ENCODE measurements around the gene TRIAP1.
A peak's percentile ranks its signal among the peaks of the same experiment; 100 is the strongest.

DNA sequence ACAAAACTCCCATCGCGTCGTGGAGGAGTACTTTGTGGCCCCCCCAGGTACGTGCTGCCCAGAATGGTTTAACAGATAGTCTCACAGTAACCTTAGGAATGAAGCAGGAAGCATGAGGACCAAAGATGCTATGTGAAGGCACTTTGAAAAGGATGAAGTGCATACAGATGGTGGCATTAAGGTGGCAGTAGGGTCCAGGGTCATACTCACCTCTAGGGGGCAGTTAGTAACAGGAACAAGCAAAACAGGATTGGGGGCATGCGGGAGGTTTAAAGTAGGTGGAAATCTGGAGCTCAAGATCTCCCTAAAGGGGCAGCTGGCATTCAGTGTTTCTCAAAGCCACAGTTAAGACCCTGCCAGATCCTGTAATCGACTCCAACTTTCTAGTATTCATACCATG lies 10.9 kb upstream of the TRIAP1 start:
- TF ChIP-seq CTCF (IDR thresholded peaks at IDR 0.05) (peak; percentile 47), TAF1 (IDR thresholded peaks at IDR 0.05; ENCODE audit: borderline replicate concordance, low read depth, low read length) (no peak), POLR2AphosphoS5 (IDR thresholded peaks at IDR 0.05; ENCODE audit: low read depth, low read length) (no peak), EZH2phosphoT487 (IDR thresholded peaks at IDR 0.05; ENCODE audit: borderline replicate concordance, low read depth) (no peak), EP300 (IDR thresholded peaks at IDR 0.05; ENCODE audit: borderline replicate concordance in 1 of 2, low read depth in 1 of 2, low read length in 1 of 2) (no peak), NRF1 (IDR thresholded peaks at IDR 0.05; ENCODE audit: low read depth, low read length) (no peak), RXRA (IDR thresholded peaks at IDR 0.05; ENCODE audit: borderline replicate concordance, low read depth) (no peak), RFX5 (IDR thresholded peaks at IDR 0.05; ENCODE audit: low read length) (no peak), ZBTB33 (IDR thresholded peaks at IDR 0.05; ENCODE audit: borderline replicate concordance, low read depth) (no peak), RAD21 (IDR thresholded peaks at IDR 0.05; ENCODE audit: low read length) (peak; percentile 16; the same call in 1 of the 2 replicates), FOXM1 (IDR thresholded peaks at IDR 0.05; ENCODE audit: low read depth) (no peak)
- TF ChIP-seq, protein P1, sequence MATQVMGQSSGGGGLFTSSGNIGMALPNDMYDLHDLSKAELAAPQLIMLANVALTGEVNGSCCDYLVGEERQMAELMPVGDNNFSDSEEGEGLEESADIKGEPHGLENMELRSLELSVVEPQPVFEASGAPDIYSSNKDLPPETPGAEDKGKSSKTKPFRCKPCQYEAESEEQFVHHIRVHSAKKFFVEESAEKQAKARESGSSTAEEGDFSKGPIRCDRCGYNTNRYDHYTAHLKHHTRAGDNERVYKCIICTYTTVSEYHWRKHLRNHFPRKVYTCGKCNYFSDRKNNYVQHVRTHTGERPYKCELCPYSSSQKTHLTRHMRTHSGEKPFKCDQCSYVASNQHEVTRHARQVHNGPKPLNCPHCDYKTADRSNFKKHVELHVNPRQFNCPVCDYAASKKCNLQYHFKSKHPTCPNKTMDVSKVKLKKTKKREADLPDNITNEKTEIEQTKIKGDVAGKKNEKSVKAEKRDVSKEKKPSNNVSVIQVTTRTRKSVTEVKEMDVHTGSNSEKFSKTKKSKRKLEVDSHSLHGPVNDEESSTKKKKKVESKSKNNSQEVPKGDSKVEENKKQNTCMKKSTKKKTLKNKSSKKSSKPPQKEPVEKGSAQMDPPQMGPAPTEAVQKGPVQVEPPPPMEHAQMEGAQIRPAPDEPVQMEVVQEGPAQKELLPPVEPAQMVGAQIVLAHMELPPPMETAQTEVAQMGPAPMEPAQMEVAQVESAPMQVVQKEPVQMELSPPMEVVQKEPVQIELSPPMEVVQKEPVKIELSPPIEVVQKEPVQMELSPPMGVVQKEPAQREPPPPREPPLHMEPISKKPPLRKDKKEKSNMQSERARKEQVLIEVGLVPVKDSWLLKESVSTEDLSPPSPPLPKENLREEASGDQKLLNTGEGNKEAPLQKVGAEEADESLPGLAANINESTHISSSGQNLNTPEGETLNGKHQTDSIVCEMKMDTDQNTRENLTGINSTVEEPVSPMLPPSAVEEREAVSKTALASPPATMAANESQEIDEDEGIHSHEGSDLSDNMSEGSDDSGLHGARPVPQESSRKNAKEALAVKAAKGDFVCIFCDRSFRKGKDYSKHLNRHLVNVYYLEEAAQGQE (IDR thresholded peaks at IDR 0.05; ENCODE audit: low read depth, low read length) = no peak
- TF ChIP-seq, protein P2, sequence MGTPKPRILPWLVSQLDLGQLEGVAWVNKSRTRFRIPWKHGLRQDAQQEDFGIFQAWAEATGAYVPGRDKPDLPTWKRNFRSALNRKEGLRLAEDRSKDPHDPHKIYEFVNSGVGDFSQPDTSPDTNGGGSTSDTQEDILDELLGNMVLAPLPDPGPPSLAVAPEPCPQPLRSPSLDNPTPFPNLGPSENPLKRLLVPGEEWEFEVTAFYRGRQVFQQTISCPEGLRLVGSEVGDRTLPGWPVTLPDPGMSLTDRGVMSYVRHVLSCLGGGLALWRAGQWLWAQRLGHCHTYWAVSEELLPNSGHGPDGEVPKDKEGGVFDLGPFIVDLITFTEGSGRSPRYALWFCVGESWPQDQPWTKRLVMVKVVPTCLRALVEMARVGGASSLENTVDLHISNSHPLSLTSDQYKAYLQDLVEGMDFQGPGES (IDR thresholded peaks at IDR 0.05; ENCODE audit: low read depth, low read length) = no peak
- TF ChIP-seq, protein P3, sequence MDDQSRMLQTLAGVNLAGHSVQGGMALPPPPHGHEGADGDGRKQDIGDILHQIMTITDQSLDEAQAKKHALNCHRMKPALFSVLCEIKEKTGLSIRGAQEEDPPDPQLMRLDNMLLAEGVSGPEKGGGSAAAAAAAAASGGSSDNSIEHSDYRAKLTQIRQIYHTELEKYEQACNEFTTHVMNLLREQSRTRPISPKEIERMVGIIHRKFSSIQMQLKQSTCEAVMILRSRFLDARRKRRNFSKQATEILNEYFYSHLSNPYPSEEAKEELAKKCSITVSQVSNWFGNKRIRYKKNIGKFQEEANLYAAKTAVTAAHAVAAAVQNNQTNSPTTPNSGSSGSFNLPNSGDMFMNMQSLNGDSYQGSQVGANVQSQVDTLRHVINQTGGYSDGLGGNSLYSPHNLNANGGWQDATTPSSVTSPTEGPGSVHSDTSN (IDR thresholded peaks at IDR 0.05) = no peak
